Activated CD4-positive, alpha-beta T cell treated with anti-CD3 and anti-CD28 coated beads, Interleukin-2, amount 50 U/mL, for 48 hours (primary cell): ENCODE data around the gene NDUFA5.
"Not testable (repeated sequence)": the region's sequence is repeated elsewhere in the genome, so short reads cannot be mapped to it uniquely, and the experiment has no call there.

Source experiments
- DNase-seq, 2 experiments: peaks; one replicate each; pipeline ENCODE4 v3.0.0-alpha.2; 2020

The NDUFA5 gene

DNA sequence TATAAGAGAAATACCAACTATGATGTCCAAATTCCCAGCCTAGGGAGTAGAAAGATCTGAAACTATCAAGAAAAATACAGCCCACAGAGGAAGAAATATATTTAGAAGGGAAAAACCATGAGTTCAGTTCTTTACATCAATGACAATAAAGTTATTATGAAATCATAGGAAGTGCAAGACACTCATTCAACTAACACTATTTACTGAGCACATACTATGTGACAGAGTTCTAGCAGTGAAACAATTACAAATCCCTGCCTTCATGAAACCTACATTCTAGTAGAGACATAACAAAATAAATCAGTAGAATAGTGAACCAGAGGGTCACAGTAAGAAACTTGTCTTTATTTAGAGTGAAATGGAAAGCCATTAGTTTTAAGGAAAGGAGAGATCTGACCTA lies 2.1 kb downstream of the NDUFA5 start:
- DNase-seq, result no peak

DNA sequence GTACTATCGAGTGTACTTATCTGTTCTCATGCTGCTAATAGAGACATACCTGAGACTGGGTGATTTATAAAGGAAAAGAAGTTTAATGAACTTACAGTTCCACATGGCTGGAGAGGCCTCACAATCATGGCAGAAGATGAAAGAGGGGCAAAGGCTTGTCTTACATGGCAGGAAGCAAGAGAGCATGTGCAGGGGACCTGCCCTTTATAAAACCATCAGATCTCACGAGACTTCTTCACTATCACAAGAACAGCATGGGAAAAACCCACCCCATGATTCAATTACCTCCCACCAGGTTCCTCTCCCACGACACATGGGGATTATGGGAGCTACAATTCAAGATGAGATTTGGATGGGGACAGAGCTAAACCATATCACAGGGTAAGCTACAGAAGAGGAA lies 4.5 kb downstream of the NDUFA5 start:
- DNase-seq, result no peak

DNA sequence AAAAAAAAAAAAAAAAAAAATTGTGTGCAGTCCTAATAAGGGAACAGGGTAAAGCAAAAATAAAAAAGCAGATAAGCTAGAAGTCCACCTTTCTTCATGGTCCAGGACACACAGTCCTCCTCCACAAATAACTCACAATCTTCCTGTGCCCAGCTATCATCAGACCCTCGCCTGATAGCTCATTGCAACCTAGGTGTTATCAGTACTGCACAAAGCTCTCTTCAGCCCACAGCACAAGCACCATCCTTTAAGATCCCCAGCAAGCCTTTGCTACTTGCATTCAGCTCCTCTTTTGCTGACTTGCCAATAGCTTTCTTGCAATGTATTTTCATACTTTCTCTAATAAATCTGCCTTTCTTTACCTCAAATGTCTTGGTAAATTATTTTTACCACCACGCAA lies 5.0 kb downstream of the NDUFA5 start:
- DNase-seq, result no peak

DNA sequence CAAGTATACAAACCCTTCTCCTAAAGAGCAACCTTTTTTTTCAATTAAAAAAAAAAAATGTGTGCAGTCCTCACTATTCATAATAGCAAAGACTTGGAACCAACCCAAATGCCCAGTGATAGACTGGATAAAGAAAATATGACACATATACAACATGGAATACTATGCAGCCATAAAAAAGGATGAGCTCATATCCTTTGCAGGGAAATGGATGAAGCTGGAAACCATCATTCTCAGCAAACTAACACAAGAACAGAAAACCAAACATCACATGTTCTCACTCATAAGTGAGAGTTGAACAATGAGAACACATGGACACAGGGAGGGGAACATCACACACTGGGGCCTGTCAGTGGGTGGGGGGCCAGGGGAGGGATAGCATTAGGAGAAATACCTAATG lies 5.5 kb downstream of the NDUFA5 start:
- DNase-seq, result not testable (repeated sequence)

DNA sequence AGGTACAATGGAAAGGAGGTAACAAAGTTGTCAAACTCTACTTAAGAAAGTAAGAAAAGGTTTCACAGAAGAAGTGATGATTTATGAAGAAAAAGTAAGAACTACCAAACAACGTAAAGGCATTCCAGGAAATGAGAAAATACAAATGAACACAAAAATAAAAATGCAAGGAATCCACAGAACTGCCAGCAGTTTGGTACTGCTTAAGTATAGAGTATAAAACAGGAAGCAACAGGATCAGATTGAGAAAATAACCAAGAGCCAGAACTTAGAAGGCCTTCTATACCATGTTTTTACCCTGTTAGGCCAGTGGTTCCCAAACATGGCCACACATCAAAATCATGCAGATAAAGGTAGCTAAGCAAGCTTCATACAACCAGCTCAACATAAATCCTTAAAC lies 9.2 kb downstream of the NDUFA5 start:
- no peak for DNase-seq

DNA sequence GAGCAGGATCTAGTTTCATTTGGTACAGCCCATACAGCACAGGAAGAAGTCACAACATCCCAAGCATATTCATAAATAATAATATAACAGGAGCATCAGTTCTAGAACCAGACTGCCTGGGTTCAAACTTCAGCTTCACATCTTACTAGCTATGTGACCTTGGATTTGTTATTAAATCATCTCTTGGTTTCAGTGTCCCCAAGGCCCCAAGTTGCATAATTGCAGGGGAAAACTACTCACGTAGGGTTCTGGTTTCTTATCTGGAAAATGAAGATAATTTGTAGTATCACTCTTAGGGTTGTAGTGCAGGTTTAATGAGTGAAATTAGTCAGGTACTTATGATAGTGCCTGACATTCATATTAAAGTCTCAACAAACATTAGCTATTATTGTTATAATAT lies 17.7 kb downstream of the NDUFA5 start:
- DNase-seq, result no peak

DNA sequence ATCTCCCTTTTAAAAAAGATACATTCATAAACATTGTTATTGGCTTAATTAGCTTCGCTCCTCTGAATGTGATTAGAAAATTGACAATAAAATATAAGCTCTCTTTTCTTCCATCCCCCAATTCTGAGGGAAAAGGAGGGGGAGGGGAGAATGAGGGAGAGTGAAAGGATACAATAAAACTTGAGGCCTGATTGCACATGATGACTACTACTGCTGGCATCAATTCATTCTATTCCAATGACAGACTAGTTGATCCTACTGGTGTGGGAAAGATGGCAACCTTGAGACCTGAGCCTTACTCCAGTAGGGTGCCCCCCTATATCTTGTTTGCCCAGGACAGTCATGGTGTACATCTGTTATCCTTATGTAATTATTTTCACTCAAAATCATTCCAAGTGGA lies 18.7 kb downstream of the NDUFA5 start:
- DNase-seq, result no peak

DNA sequence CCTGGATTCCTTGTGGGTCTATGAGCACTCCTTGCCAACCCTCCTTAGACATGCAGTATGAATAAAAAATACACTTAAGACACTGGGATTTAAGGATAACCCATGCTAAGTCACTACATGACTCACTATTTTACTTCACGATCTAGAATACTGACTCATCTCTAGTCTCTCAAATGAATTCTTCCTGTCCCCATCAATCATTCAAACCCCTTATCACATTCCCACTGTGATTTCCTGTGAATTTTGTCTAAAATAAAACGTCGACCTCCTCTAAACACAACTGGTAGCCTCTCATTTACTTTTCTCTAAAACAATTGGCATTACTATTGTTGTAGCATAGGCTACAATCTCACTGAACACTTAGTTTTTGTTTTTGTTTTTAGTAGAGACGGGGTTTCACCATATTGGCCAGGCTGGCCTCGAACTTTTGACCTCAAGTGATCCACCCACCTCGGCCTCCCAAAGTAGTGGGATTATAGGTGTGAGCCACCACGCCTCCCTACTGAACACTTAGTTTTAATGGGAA lies 19.4 kb downstream of the NDUFA5 start:
- no peak for DNase-seq

DNA sequence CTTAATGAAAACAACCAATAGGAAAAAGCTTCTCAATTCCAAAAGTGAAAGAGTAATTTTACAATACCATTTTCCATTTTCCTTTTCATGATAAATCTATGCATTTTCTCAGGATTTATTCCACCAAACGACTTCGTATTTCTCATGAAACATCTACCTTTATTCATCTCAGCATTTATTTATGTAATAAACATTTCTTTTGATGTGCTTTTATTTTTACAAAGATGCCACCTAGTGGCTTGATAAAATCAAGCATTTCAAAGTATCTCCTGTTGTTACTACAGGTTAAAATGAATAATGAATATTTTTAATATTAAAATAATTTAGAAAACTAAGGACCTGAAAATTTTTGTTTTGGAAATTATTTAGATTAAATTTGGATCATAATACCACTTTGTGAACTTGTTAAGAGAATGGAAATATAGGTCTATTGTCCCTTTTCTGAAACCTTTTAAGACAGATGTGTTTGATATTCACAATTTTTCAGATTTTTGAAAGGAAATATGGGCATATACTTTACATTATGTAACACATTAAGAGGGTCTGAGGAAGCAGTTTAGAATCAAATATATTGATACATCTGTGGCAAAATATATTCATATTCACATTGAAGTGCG lies 20.5 kb downstream of the NDUFA5 start:
- DNase-seq, result no peak

DNA sequence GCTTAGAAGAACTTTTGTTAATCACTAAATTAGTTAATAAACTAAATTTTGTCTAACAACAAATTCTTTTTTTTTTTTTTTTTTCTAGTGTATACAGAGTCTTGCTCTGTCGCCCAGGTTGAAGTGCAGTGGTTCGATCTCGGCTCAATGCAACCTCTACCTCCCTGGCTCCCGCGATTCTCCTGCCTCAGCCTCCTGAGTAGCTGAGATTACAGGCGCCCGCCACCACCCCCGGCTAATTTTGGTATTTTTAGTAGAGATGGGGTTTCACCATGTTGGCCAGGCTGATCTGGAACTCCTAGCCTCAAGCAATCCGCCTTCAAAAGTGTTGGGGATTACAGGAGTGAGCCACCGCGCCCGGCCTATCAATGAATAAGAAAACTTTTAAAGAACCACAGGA lies 22.1 kb downstream of the NDUFA5 start:
- no peak for DNase-seq

DNA sequence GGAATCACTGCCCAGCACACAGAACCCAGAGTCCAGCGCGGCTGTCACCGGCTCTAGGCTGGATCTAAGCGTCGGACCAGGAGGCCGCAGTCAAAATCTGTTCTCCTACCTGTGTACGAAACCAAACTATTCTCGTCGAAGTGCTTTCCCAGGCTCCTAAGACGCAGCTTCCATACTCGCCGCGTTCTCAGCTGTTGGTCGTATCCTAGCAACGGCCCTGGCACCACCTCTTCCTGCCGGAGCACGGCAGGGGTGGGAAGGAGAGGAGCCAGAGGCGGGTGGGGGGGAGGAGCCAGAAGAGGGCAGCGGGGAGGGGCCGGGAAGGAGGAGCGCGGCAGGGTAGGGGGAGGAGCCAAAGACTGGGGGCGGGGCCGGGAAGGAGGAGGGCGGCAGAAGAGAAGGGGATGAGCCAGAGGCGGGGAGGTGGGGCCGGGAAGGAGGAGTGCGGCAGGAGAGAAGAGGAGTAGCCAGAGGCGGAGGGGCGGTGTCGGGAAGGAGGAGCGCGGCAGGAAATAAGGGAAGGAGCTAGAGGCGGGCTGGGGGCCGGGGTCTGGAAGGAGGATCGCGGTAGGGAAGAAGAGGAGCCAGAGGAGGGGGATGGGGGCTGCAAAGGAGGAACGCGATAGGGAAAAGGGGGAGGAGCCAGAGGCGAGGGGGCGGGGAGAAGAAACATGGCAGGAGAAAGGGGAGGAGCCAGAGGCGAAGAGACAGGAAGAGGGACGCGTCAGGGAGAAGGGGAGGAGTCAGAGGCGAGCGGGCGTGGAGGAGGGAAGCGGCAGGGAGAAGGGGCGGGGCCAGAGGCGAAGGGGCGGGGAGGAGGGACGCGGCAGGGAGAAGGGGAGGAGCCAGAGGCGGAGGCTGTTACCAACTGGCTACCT lies 23.0 kb downstream of the NDUFA5 start, which contains the start of gene IQUB:
TSS of gene IQUB (minus strand) at position 213 of the 878 bp plus-strand sequence. CDS start 22,255 bp downstream, outside the sequence.
- peak; percentile 98 to 99 for DNase-seq

DNA sequence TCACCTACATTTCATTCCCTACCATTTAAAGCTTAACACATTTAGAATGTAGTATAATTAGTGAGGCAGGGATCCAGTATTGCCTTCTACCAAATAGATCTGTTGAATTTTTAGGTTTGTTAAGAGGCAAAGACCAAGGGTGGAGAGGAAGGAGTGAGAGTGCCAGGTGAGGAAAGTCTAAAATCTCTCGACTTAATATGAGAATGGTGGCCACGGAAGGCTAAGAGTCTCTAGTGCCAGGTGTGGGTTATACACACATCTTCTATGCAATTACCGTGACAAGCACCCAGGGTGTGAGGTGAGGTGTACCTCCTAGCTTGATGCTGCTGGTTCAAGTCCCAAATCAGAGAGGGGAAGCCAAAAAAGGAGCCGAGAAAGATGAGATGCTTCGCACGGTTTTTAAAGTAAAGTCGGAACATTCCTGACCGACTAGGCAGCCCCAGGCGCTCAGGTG lies 23.7 kb downstream of the NDUFA5 start:
- no peak for DNase-seq

DNA sequence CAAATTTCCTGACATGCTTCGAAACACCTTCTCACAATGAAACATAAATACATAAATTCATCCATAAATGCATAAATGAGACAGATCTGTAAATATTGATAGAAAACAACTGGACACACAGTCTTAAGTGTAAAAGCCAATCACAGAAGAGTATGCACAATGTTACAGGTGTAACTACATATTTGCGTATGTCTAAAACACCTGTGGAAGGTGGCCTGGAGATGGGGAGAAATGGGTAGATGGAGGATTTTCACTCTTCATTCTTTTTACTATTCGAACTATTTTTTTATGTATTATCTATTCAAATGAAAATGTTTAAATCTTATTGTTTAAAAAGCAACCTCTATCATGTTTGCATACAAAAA lies 24.1 kb downstream of the NDUFA5 start:
- DNase-seq, result no peak

DNA sequence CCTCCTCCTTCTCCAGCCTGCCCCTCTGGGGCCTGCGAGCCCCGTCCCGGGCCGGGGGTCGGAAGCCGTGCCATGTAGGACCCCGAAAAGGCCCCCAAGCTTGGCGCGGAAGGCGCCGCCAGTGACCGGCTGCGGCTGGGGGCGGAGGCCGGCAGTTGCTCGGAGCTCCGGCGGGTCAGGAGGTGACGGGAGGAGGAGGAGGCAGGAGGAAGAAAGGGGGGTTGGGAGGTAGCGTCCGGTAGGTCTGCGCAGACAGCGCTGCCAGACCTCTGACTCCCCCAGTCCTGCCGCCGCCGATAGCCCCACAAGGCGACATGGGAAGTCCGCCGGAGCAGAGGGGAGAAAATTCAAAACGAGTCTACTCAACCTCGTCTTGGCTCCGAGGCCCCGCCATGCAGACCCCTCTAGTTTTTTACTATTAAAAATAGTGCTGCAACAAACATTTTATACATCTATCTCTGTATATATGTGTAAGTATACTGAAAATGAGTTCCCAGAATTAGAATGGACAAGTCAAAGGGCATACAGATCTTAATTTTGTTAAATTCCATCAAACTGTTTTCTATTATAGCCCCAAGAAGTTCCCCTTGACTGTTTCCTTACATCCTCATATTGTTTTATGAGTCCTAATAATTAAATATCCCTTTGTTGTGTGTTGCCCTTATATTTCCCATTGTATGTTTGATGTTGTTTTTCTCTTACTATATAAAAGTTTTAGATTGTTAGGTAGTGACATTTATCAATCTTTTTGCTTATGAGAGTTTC lies 24.6 kb downstream of the NDUFA5 start:
- DNase-seq, result peak; percentile 26 to 31

DNA sequence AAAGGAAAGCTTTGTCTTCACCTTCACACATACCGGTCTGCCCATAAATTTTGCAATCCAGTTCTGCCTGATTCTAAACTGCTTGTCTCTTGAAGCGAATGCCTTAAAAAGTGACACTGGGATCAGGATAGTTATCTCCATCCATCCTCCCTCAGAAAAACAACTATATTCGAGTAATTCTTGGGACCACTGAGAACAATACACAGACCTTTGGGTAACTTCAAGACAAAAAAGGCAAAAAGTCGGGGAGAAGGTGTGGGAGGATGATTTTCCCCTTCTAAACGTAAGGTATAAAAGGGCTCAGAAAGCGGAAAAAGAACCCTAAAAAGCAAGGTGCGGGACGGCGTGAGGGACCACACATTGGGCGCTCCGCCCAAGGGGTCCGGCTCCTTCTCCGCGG lies 25.3 kb downstream of the NDUFA5 start:
- not testable (repeated sequence) for DNase-seq

DNA sequence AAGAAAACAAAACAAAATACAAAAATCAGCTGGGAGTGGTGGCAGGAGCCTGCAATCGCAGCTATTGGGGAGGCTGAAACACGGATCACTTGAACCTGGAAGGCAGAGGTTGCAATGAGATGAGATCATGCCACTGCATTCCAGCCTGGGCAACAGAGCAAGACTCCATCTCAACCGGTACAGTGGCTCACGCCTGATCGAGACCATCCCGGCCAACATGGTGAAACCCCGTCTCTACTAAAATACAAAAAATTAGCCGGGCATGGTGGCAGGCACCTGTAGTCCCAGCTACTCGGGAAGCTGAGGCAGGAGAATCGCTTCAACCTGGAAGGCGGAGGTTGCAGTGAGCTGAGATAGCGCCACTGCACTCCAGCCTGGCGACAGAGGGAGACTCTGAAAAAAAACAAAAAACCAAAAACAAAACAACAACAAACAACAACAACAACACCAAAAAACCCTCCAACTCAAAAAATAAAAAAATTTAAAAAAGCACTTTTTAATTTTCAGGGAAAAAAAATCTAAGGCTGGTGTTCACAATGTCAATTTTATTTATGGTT lies 27.5 kb downstream of the NDUFA5 start:
- not testable (repeated sequence) for DNase-seq

DNA sequence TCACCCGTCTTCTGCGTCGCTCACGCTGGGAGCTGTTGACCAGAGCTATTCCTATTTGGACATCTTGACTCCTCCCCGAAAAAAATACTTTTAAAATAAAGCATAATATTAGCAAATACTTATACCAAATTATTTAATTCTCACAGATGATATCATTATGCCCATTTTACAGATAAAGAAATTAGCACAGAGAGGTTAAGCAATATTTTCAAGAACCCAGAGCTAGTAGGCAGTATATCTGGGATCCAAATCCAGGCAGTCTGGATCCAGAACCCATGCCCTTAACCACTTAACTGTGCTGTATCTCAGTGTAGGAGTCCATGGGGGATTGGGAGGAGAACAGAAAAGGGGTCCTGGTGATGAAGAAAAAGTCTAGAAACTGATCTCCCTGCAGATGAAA lies 29.4 kb downstream of the NDUFA5 start:
- no peak for DNase-seq

DNA sequence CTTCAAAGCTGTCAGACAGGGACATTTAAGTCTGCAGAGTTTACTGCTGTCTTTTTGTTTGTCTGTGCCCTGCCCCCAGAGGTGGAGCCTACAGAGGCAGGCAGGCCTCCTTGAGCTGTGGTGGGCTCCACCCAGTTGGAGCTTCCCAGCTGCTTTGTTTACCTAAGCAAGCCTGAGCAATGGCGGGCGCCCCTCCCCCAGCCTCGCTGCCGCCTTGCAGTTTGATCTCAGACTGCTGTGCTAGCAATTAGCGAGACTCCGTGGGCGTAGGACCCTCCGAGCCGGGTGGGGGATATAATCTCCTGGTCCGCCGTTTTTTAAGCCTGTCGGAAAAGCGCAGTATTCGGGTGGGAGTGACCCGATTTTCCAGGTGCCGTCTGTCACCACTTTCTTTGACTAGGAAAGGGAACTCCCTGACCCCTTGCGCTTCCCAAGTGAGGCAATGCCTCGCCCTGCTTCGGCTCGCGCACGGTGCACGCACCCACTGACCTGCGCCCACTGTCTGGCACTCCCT lies 29.8 kb downstream of the NDUFA5 start:
- DNase-seq, result not testable (repeated sequence)

DNA sequence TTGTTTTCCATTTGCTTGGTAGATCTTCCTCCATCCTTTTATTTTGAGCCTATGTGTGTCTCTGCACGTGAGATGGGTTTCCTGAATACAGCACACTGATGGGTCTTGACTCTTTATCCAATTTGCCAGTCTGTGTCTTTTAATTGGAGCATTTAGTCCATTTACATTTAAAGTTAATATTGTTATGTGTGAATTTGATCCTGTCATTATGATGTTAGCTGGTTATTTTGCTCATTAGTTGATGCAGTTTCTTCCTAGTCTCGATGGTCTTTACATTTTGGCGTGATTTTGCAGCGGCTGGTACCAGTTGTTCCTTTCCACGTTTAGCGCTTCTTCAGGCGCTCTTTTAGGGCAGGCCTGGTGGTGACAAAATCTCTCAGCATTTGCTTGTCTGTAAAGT lies 31.1 kb downstream of the NDUFA5 start:
- DNase-seq, result not testable (repeated sequence)

DNA sequence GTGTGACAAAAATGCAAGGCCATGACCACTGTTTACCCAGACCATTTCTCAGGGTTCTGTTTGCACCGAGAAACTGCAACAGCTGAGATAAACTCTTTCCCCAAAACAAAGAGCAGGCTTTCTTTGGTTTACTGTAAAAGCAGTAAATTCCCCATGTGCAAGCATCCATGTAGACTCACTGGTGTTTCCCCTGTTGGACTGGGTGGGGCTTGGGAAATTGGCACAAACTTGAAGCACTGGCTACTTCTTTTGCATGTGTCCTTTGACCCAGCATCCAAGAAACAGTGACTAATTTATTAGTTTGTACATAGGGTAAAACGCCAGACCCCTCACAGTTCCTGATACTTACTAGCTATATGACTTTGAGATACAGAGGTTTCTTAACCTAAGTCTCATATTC lies 35.6 kb downstream of the NDUFA5 start:
- no peak for DNase-seq

DNA sequence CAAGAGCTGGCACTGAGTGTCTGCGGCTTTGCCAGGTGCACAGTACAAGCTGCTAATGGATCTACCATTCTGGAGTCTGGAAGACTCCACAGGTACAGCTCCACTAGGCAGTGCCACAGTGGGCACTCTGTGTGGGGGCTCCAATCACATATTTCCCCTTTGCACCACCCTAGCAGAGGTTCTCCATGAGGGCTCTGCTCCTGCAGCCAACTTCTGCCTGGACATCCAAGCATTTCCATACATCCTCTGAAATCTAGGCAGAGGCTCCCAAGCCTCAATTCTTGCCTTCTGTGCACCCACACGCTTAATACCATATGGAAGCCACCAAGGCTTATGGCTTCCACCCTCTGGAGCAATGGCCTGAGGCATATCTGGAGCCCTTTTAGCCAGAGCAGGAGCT lies 52.4 kb downstream of the NDUFA5 start:
- DNase-seq, result no peak

DNA sequence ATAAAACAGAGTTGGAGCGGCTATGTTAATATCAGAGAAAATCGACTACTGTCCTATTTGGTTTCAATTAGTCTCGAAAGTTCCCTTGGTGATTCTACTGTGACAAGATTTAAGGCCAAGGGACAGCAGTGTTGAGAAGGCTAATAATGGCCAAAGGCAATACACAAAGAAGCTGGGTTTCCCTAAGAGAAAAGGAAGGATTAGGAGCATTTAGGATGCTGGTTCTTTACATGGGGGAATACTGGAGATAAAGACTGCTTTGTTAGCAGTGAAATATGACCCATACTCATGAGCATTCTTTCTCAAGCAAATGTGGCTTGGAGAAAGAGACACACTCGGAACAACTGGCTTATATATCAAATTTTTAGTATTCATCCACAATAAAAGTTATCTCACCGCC lies 55.4 kb downstream of the NDUFA5 start:
- DNase-seq, result no peak
